Gastroesophageal sphincter (tissue), 4 donors: ENCODE measurements around the gene LGMN. TPM values are rescaled to one million over a fixed set of nuclear protein-coding genes. Genes with fewer than 3 reads are reported as not detected.

Experiments used
- ATAC-seq: fragments of 150-250 bp; one replicate; pipeline ENCODE4 v1.9.1; 2016; ENCODE audit warnings: mild to moderate bottlenecking, moderate library complexity
- H3K27ac ChIP-seq, 4 donors: fragments of 200-600 bp; sonication (generic) in 3 of 4; 1 replicate in 3 of 4; 2 replicates in 1 of 4; pipeline ENCODE4 v1.5.1; 2016 to 2019
- H3K27me3 ChIP-seq: fragments of 200-600 bp; sonication (generic); one replicate; pipeline ENCODE4 v1.5.1; 2019
- H3K36me3 ChIP-seq, 2 donors: fragments of 200-600 bp; sonication (generic); one replicate each; pipeline ENCODE4 v1.5.1; 2019; ENCODE audit warnings: control low read depth in 1 of 2
- H3K4me1 ChIP-seq, 3 donors: fragments of 200-600 bp; sonication (generic); 1 replicate in 2 of 3; 2 replicates in 1 of 3; pipeline ENCODE4 v1.5.1; 2016 to 2019; ENCODE audit warnings: control low read depth in 2 of 3
- H3K4me3 ChIP-seq, 2 donors: fragments of 200-600 bp; sonication (generic); one replicate each; pipeline ENCODE4 v1.5.1; 2019; ENCODE audit warnings: mild to moderate bottlenecking in 1 of 2, moderate library complexity in 1 of 2
- H3K9me3 ChIP-seq, 3 donors: fragments of 200-600 bp; sonication (generic); one replicate each; pipeline ENCODE4 v1.5.1; 2017 to 2019; ENCODE audit warnings: control low read depth in 2 of 3
- CTCF ChIP-seq, 4 experiments: fragments of 200-600 bp in 2 of 4; fragments of 450-650 bp in 2 of 4; sonication (generic) in 1 of 4; IDR thresholded peaks; one replicate each; pipeline ENCODE4 v1.5.1; 2017 to 2019; ENCODE audit warnings: antibody characterized with exemption in 4 of 4, mild to moderate bottlenecking in 2 of 4, moderate library complexity in 2 of 4
- EP300 ChIP-seq: sonication (generic); formaldehyde crosslinking; IDR thresholded peaks from one replicate; pipeline ENCODE4 v1.6.1; 2017; ENCODE audit warnings: antibody characterized with exemption, mild to moderate bottlenecking
- POLR2A ChIP-seq, 2 donors: fragments of 450-650 bp; IDR thresholded peaks; one replicate each; pipeline ENCODE4 v1.6.1; 2017; ENCODE audit warnings: antibody characterized with exemption in 2 of 2, mild to moderate bottlenecking in 2 of 2, moderate library complexity in 1 of 2
- POLR2AphosphoS5 ChIP-seq: sonication (generic); formaldehyde crosslinking; IDR thresholded peaks from one replicate; pipeline ENCODE4 v1.6.1; 2017; ENCODE audit warnings: antibody characterized with exemption
- WGBS, 2 donors: methylation state at CpG; one replicate each; pipeline ENCODE4 v1.1.5; 2018; ENCODE audit warnings: low coverage in 1 of 2; 5-methylcytosine and 5-hydroxymethylcytosine counted together
- total RNA-seq, 4 donors: library from RNA; depleted of rRNA; stranded (reverse); fragments of >200 nt; gene quantifications; one replicate each; pipeline ENCODE4 v1.1.0, GENCODE V29; 2016

Gene LGMN
- total RNA-seq, 4 donors from 2014 or later: 38.1 to 132 (median 91.6) TPM

GRCh38 chr14:92711976-92712653, 36.3 kb downstream of the LGMN start:
- WGBS, 2 donors: 89 to 100% methylated on average over 1 to 6 of the region's 7 CpGs
- ATAC-seq: no peak
- no peak for TF ChIP-seq POLR2A (IDR thresholded peaks at IDR 0.05)
- TF ChIP-seq CTCF (IDR thresholded peaks at IDR 0.05): no peak
- no peak for TF ChIP-seq EP300
- TF ChIP-seq POLR2AphosphoS5: no peak
- Histone ChIP-seq H3K36me3 (peaks cover 0 to 83% of the 10 kb centered on the region in 2 donors), H3K27me3 (no peaks in the 10 kb centered on the region), H3K4me1 (no peaks in the 10 kb centered on the region), H3K9me3 (no peaks in the 10 kb centered on the region), H3K27ac (no peak overlapping the region), H3K4me3 (no peak overlapping the region)

GRCh38 chr14:92710001-92710341, 38.5 kb downstream of the LGMN start:
- ATAC-seq: no peak
- no peak overlapping the region for H3K4me3 ChIP-seq
- no peaks in the 10 kb centered on the region for H3K4me1 ChIP-seq
- no peak overlapping the region for H3K27ac ChIP-seq
- peaks cover 0 to 94% of the 10 kb centered on the region in 2 donors for H3K36me3 ChIP-seq
- no CpG with 5 or more reads among the region's 5 CpGs for WGBS, 2 donors
- no peaks in the 10 kb centered on the region for H3K9me3 ChIP-seq
- H3K27me3 ChIP-seq: no peaks in the 10 kb centered on the region
- no peak for TF ChIP-seq CTCF (IDR thresholded peaks at IDR 0.05)
- TF ChIP-seq POLR2AphosphoS5: no peak
- no peak for TF ChIP-seq POLR2A (IDR thresholded peaks at IDR 0.05)
- TF ChIP-seq EP300: no peak

- H3K4me3 ChIP-seq: no peak overlapping the region
- ATAC-seq: no peak
- TF ChIP-seq POLR2AphosphoS5: no peak
- no peak for TF ChIP-seq POLR2A (IDR thresholded peaks at IDR 0.05)
- TF ChIP-seq CTCF (IDR thresholded peaks at IDR 0.05): no peak
- no peak for TF ChIP-seq EP300
- H3K27ac ChIP-seq: no peak overlapping the region
- no peaks in the 10 kb centered on the region for H3K9me3 ChIP-seq
- peaks cover 0 to 97% of the 10 kb centered on the region in 2 donors for H3K36me3 ChIP-seq
- WGBS, 2 donors: 84 to 96% methylated on average over 8 to 9 of the region's 13 CpGs
- H3K27me3 ChIP-seq: no peaks in the 10 kb centered on the region
- no peaks in the 10 kb centered on the region for H3K4me1 ChIP-seq
These were observed 39.0 kb downstream of the LGMN start for GRCh38 chr14:92709340-92710000.

GRCh38 chr14:92706386-92706785, 42.0 kb downstream of the LGMN start:
- TF ChIP-seq EP300 (no peak), POLR2A (IDR thresholded peaks at IDR 0.05) (no peak), CTCF (IDR thresholded peaks at IDR 0.05) (no peak), POLR2AphosphoS5 (no peak)
- H3K9me3 ChIP-seq: no peaks in the 10 kb centered on the region
- no peak overlapping the region for H3K27ac ChIP-seq
- no peaks in the 10 kb centered on the region for H3K4me1 ChIP-seq
- H3K27me3 ChIP-seq: no peaks in the 10 kb centered on the region
- no peak overlapping the region for H3K4me3 ChIP-seq
- no peak for ATAC-seq
- peaks cover 0 to 87% of the 10 kb centered on the region in 2 donors for H3K36me3 ChIP-seq
- 100% methylated on average over 1 of the region's 15 CpGs; no CpG with 5 or more reads in 1 of the 2 donors for WGBS, 2 donors

- peaks cover 0 to 71% of the 10 kb centered on the region in 2 donors for H3K36me3 ChIP-seq
These were observed 43.6 kb downstream of the LGMN start for GRCh38 chr14:92704821-92705220.

More at GRCh38 chr14:92704821-92705220, 43.6 kb downstream of the LGMN start:
- H3K27me3 ChIP-seq: no peaks in the 10 kb centered on the region
- no peaks in the 10 kb centered on the region for H3K4me1 ChIP-seq
- no peaks in the 10 kb centered on the region for H3K9me3 ChIP-seq
- WGBS, 2 donors: 91% methylated on average over 7 of the region's 11 CpGs; no CpG with 5 or more reads in 1 of the 2 donors
- peak; percentile 3 for ATAC-seq
- H3K4me3 ChIP-seq: no peak overlapping the region
- H3K27ac ChIP-seq: no peak overlapping the region
- TF ChIP-seq POLR2AphosphoS5 (no peak), EP300 (no peak), POLR2A (IDR thresholded peaks at IDR 0.05) (no peak), CTCF (IDR thresholded peaks at IDR 0.05) (no peak)
